Fibroblast of skin of abdomen (primary cell): ENCODE data around the gene KCTD7.
"Not testable (repeated sequence)": the region's sequence is repeated elsewhere in the genome, so short reads cannot be mapped to it uniquely, and the experiment has no call there.

Source experiments
- DNase-seq: peaks from one replicate; pipeline ENCODE4 v3.0.0-alpha.2; 2013

The KCTD7 gene

DNA sequence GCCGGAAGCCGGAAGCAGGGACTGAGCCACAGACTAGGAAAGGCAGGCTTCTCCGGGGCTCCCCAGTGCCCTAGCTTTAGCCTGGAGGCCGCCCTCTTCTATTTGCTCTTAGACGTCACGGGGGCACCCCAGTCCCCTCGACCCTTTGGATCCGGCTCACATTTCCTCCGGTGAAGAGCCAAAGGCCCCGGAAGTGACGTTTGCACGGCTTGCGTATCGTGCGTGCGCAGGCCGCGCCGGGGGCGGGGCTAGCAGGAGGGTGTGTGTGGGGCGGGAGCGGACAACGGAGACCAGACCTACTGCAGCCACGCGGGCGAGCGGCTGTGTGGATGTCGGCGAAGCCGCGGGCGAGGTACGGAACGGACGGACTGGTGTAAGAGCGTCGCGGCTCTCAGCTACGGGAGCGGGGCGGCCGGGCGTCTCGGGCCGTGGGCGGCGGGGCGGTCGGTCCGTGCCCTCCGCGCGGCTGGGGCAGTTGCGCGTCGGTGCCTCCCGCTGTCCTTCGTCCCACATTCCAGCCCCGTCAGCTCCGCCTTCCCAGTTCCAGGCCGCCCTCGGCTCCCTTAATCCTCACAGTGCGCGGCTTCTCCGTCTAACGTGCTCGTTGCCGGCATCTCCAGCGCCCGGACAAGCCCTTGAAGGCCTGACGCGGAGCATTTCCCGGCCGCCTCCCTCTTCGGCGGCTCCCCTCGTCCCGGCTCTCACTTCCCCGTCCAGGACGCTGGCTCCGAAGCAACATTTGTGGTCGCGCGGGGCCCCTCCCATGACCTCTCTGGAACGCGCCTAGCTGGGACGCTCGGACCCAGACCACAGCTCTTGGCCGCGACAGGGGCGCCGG is 25.8 kb downstream of the KCTD7 start:
- peak; percentile 98 for DNase-seq

- peak; percentile 24 for DNase-seq
These were observed 26.6 kb downstream of the KCTD7 start for GRCh38 chr7:66655113-66655806.

DNA sequence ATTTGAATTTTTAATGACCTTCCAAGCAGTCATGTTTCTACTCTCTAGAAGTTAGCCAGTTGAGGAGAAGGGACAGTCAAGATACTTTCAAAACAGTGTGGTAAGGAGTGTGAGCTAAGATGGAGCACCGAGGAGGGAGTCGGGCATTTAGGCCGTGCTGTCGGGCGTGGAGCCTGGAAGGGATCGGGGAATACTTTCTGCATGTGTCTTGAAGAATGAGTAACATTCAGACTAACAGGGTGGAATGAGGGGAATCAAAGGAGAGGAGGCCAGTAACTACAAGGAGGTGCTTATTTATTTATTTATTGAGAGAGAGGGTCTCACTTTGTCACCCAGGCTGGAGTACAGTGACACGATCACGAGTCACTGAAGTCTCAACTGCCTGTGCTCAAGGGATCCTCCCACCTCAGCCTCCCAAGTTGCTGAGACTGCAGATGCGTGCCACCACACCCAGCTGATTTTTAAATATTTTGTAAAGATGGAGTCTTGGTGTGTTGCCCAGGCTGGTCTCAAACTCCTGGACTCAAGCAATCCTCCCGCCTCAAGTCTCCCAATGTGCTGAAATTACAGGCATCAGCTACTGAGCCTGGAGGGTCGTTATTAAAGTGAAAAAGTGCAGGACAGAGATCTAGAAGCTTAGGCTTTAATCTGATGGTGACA is 27.3 kb downstream of the KCTD7 start:
- peak; percentile 73 for DNase-seq

GRCh38 chr7:66657798-66658197 is 29.1 kb downstream of the KCTD7 start:
- DNase-seq, result no peak

- no peak for DNase-seq
These were observed 34.1 kb downstream of the KCTD7 start for GRCh38 chr7:66662646-66663264.

- DNase-seq, result no peak
These were observed 36.1 kb downstream of the KCTD7 start for GRCh38 chr7:66664590-66665293.

DNA sequence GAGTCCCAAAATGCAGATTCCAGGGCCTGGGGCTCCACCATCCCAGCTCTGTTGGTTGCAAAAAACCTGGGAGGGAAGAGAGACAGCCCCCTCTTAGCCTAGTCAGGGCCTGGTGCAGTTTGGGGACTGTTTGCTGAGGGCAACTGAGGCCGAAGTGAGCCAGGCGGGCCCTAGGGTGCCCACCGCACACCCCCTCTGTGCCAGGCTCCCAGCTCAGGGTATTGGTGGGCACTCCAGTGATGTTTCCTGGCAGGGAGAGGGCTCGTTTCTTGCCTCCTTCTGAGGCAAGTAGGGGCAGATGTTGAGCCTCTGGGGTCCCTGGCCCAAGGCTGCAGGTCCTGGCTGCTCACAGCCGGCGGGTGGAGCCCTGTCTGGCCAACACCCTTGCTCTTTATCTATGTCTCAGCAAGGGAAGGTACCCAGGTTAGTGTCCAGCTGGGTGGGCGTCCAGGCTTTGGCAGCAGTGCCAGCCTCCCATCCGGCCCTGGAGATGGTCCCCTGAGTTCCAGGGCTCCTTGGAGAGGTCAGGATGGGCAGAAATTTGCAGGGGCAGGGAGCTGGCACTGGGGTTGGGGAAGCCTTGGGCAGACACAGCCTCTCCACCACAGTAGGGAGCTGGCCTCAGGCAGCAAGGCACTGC is 37.8 kb downstream of the KCTD7 start:
- DNase-seq, result no peak

DNA sequence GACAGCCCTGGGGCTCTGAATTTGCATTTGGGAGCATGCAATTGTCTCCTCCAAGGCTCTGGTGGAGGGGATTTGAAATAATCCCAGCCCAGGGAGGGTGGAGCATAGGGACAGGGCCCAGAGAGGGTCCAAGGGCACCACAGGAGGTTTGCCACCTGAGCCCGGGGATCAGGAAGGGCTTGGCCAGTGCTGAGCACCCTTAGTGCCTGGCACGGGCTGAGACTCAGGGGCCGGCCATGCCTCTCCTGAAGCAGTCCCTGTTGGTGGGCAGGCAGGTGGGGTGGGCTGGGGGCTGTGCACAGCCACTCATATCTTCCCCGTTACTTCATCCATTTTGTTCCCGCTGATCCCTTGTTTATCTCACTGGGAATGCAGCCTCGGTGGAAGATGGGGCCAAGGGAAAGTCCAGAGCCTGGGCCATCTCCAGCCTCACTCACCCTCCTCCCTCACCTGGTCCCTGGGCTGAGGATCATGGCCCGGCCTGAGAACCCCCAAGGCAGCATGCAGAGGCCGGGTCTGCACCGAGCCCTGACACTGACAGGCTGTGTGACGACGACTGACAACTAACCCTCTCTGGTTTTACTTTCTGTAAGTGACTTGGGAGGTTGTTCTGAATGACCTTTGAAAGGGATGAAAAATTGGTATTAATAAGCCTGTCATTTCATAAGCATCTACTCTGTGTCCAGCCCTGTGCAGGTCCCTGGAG is 38.5 kb downstream of the KCTD7 start:
- no peak for DNase-seq

- DNase-seq, result no peak
These were observed 39.4 kb downstream of the KCTD7 start for GRCh38 chr7:66668112-66668511.

- DNase-seq, result no peak
These were observed 40.0 kb downstream of the KCTD7 start for GRCh38 chr7:66668677-66669076.

- no peak for DNase-seq
These were observed 40.4 kb downstream of the KCTD7 start for GRCh38 chr7:66669088-66669487.

- DNase-seq, result no peak
These were observed 40.8 kb downstream of the KCTD7 start for GRCh38 chr7:66669496-66669895.

DNA sequence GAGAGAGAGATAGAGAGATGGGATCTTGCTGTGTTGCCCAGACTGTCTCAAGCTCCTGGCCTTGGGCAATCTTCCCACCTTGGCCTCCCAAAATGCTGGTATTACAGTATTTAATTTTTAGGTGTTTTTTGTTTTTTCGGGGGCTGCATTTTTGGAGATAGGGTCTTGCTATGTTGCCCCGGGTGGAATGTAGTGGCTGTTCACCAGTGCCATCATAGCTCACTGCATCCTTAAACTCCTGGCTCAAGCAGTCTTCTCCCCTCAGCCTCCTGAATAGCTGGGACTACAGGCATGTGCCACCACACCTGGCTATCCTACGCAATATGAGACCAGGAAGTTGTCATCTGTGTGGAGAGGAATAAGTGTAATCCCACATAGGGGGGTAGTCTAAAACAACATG is 42.4 kb downstream of the KCTD7 start:
- no peak for DNase-seq

GRCh38 chr7:66671486-66671885 is 42.8 kb downstream of the KCTD7 start:
- not testable (repeated sequence) for DNase-seq

DNA sequence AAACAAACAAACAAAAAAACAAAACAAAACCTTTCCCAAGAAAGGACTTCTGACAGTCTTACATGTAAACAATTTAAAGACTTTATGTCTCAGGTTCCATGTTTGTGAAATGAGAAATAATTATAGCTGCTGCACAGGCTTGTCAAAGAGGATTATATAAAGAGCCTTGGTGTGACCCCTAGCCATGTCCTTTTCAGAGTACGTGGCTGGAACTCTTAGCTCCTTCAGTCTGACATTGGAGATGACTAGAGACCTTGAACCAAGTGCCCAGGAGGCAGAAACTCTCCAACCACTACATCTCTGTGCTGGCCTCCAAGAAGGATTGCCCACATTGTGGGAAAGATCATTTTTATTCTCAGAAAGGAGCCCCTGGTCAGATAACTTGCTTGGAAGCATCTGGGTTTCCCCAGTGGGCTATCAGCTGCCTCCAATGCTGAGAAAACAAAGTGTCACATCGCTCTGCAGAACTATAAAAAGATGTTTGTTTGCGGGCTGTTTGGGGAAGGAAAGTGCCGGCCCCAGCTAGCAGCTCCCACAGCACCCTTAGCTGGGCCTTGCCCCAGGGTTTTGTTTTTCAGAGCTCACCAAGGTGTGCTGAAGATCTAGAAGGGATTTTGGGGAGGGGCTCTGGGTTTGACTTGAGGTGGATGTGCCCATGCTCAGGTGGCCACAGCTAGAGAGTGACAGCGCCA is 43.9 kb downstream of the KCTD7 start:
- not testable (repeated sequence) for DNase-seq

DNA sequence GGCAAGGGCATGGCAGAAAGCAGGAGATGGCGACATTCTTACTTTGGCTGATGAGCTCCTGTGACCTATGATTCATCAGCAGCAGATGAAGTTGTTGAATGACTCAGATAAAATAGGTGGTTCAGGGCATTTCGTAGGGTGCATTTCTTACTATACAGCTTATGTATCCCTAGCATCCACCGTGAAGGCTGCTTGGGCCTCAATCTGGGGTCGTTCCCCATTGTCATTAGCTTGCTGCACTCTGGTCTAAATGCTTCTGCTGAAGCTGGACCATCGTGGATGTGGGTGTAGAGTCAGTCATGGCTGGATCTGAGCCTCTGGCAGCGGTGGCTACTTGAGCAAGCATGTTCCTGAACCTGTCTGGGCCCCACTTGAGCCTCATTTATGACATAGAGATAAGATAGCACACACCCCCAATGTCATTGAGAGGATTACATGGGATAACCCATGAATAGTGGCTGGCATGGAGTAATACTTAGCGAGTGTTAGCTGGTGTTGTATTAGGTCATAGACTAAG is 44.5 kb downstream of the KCTD7 start:
- DNase-seq, result not testable (repeated sequence)

GRCh38 chr7:66679633-66680244 is 51.1 kb downstream of the KCTD7 start:
- no peak for DNase-seq

GRCh38 chr7:66681491-66682349 is 53.0 kb downstream of the KCTD7 start:
- DNase-seq, result peak; percentile 92
